ENCODE data around the gene PWWP2A.

Gene PWWP2A

DNA sequence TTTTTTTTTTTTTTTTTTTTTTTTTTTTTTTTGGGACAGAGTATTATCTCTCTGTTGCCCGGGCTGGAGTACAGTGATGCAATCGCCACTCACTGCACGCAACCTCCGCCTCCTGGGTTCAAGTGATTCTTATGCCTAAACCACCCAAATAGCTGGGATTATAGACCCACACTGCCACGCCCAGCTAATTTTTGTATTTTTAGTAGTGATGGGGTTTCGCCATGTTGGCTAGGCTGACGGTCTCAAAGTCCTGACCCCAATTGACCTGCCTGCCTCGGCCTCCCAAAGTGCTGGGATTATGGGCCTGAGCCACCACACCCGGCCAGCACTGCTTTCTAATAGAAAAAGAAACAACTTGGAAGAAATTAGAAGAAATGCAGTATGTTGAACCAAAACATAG lies 71.1 kb downstream of the PWWP2A start:
- no peak overlapping the region for H3K4me3 ChIP-seq (ENCODE audit: low read depth, low read length)
- TF ChIP-seq, protein P1, sequence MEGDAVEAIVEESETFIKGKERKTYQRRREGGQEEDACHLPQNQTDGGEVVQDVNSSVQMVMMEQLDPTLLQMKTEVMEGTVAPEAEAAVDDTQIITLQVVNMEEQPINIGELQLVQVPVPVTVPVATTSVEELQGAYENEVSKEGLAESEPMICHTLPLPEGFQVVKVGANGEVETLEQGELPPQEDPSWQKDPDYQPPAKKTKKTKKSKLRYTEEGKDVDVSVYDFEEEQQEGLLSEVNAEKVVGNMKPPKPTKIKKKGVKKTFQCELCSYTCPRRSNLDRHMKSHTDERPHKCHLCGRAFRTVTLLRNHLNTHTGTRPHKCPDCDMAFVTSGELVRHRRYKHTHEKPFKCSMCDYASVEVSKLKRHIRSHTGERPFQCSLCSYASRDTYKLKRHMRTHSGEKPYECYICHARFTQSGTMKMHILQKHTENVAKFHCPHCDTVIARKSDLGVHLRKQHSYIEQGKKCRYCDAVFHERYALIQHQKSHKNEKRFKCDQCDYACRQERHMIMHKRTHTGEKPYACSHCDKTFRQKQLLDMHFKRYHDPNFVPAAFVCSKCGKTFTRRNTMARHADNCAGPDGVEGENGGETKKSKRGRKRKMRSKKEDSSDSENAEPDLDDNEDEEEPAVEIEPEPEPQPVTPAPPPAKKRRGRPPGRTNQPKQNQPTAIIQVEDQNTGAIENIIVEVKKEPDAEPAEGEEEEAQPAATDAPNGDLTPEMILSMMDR (conservative IDR thresholded peaks at IDR 0.05; ENCODE audit: low read depth, low read length): no peak
- DNase-seq (ENCODE audit: low read depth): no peak

DNA sequence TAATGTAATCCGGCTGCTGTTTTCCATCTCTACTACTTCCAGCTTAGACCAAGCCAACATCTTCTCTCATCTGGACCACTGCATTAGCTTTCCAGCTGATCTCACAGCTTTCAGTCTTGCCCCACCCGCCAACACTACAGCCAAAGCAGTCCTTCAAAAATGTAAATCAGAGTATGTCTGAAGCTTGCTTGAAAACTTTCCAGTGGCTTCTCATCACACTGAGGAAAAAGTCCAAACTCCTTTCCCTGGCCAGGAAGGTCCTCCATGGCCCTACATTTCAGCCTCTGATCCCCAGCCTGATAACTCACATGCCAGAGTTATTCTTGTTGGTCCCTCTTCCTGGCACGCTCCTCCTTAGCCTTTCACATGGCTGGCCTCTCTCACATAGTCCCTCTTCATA lies 71.8 kb downstream of the PWWP2A start:
- TF ChIP-seq, protein P1 (conservative IDR thresholded peaks at IDR 0.05; ENCODE audit: low read depth, low read length): no peak
- no peak for DNase-seq (ENCODE audit: low read depth)
- H3K4me3 ChIP-seq (ENCODE audit: low read depth, low read length): no peak overlapping the region

DNA sequence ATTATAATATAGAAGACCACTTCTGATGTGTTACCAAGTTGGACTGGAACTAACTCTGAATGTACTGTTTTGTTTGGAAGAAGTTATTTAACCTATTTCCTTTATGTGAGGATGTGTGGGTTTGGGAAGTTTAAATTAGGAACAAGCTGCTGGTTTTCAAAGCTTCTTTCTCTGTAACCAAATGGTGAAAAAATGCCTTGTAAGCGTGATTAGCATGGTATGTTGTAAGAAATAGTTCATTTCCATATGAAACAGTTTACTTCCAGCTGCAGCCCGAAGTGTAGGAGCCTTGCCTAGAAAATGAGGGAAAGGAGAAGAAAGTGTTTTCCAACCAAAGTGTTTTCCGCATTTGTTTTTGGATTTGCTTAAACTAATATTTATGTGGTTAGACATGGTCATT lies 74.3 kb downstream of the PWWP2A start:
- DNase-seq (ENCODE audit: low read depth): peak; percentile 13
- no peak overlapping the region for H3K4me3 ChIP-seq (ENCODE audit: low read depth, low read length)
- TF ChIP-seq, protein P1 (conservative IDR thresholded peaks at IDR 0.05; ENCODE audit: low read depth, low read length): no peak

DNA sequence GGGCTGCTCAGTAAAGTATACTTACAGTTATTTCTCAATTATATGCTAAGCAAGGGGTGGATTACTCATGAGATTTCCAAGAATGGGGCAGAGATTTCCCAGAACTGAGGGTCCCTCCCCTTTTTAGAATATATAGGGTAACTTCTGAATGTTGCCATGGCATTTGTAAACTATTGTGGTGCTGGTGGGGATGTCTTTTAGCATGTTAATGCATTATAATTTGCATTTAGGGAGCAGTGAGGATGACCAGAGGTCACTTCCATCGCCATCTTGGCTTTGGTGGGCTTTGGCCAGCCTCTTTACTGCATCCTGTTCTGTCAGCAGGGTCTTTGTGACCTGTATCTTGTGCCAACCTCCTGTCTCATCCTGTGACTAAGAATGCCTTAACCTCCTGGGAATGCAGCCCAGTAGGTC lies 74.9 kb downstream of the PWWP2A start:
- DNase-seq (ENCODE audit: low read depth): no peak
- TF ChIP-seq, protein P1 (conservative IDR thresholded peaks at IDR 0.05; ENCODE audit: low read depth, low read length): no peak

DNA sequence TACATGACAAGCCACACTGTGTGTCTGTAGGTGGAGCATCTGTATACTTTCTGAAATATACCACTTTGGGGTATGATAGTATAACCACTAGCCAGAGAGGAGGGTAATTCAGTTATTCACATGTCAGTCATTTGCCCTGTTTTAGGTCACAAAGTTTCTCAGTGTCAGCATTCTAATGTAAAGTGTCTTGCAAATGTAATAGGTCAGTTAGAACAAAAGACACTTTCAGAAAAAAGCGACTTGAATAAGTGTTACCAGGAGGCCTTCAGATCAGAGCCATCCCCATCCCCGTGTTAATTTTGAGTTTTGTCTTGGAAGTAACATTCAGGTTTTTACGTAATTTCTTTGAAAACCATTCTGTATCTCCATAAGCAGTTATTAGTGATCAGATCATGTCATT lies 76.6 kb downstream of the PWWP2A start:
- TF ChIP-seq, protein P1 (conservative IDR thresholded peaks at IDR 0.05; ENCODE audit: low read depth, low read length): no peak
- no peak overlapping the region for H3K4me3 ChIP-seq (ENCODE audit: low read depth, low read length)
- no peak for DNase-seq (ENCODE audit: low read depth)

More for the DNA sequence above, 74.9 kb downstream of the PWWP2A start:
- no peak overlapping the region for H3K4me3 ChIP-seq (ENCODE audit: low read depth, low read length)
